Prostate gland (tissue), 2 donors: ENCODE results near the gene WDTC1. TPM values are rescaled to one million over a fixed set of nuclear protein-coding genes. Genes with fewer than 3 reads are reported as not detected.
"Not testable (repeated sequence)": the region's sequence is repeated elsewhere in the genome, so short reads cannot be mapped to it uniquely, and the experiment has no call there.

Source experiments
- DNase-seq: peaks from one replicate; pipeline ENCODE4 v3.0.0-alpha.2; 2019; ENCODE audit warnings: low spot score
- H3K27ac ChIP-seq, 2 donors: fragments of 200-600 bp; sonication (generic); 2 replicates each; pipeline ENCODE4 v1.5.1; 2017 to 2019
- H3K27me3 ChIP-seq: fragments of 200-600 bp; sonication (generic); replicated peaks from 2 replicates; pipeline ENCODE4 v1.5.1; 2019; ENCODE audit not compliant: insufficient read depth
- H3K36me3 ChIP-seq, 2 donors: fragments of 200-600 bp; sonication (generic); 1 replicate in 1 of 2; 2 replicates in 1 of 2; pipeline versions ENCODE4 v1.5.1 to v1.8.1; 2017 to 2019
- H3K4me1 ChIP-seq: fragments of 200-600 bp; sonication (generic); replicated peaks from 2 replicates; pipeline ENCODE4 v1.5.1; 2019
- H3K4me3 ChIP-seq, 2 donors: fragments of 200-600 bp; sonication (generic); 2 replicates each; pipeline ENCODE4 v1.5.1; 2017 to 2019
- H3K9me3 ChIP-seq: fragments of 200-600 bp; sonication (generic); 2 replicates; pipeline ENCODE4 v1.5.1; 2017
- POLR2A ChIP-seq: fragments of 450-650 bp; IDR thresholded peaks from one replicate; pipeline ENCODE4 v1.6.1; 2016; ENCODE audit warnings: antibody characterized with exemption, mild to moderate bottlenecking
- POLR2AphosphoS5 ChIP-seq: sonication (generic); formaldehyde crosslinking; IDR thresholded peaks from one replicate; pipeline ENCODE4 v1.6.1; 2017; ENCODE audit warnings: antibody characterized with exemption
- WGBS: methylation state at CpG from one replicate; pipeline ENCODE4 v1.1.5; 2018; 5-methylcytosine and 5-hydroxymethylcytosine counted together
- intact Hi-C: fragments of 100-400 bp; cut with DNase I; formaldehyde crosslinking; loops from one replicate; pipeline ENCODE4 v1.14.2; 2022
- total RNA-seq, 2 donors: library from RNA; depleted of rRNA; stranded (reverse); fragments of >200 nt; gene quantifications; one replicate each; pipeline ENCODE4 v1.1.0, GENCODE V29; 2016
- TF ChIP-seq, protein P1 (sequence below), 4 experiments: fragments of 200-600 bp in 2 of 4; fragments of 450-650 bp in 2 of 4; sonication (generic) in 2 of 4; IDR thresholded peaks; 1 replicate in 3 of 4; 2 replicates in 1 of 4; pipeline ENCODE4 v1.5.1; 2016 to 2019; ENCODE audit warnings: antibody characterized with exemption in 4 of 4, mild to moderate bottlenecking in 2 of 4, moderate library complexity in 2 of 4

Gene WDTC1
- total RNA-seq = 10 to 100 TPM; 45.1 to 56.1 TPM

DNA sequence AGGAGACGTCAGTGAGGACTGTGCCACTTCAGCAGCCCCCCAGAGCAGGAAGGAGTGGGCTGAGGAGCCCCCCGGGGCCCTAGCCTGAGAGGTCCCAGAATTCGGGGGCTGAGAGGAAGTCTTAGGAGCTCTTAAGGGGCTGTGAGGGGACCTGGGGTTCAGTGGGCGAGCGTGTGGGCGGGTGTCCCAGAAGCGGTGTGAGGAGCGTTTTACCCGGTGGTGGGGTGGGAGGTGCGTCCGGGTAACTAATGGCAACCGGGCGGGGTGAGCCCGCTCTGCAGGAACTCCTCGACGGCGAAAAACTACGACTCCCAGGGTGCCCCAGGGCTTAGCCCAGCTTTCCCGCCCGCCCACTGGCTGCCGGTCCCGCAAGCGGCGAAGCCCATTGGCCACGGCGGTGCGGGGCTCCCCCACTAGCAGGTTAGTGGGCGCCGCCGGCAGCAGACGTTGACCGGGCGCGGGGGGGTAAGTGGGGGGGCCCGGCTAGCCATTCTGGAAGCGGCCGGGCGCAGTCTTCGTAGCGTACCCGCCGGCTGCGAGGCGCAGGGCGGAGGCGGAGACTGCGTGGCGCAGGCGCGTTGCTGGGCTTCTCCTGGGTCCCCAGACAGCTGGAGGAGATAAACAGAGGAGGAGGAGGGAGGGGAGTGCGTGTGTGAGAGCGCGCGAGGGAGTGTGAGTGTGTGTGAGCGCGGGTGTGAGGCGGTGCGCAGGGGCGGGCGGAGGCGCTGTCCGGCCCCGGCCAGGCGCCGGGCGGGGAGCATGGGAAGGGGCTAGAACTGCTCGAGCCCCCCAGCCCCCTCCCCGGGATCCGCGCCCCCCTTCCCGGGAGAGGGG lies at the start of gene WDTC1:
WDTC1 (plus strand) TSS at position 584 of the 834 bp plus-strand sequence. CDS start 26,423 bp downstream, outside the sequence.
- WGBS = 1% methylated on average over 65 of the region's 71 CpGs
- intact Hi-C loops = no loop called here
- DNase-seq = peak; percentile 97

GRCh38 chr1:27184665-27185064 lies 49.8 kb upstream of the WDTC1 start:
- DNase-seq, H3K4me3 ChIP-seq, intact Hi-C loops, H3K4me1 ChIP-seq, H3K9me3 ChIP-seq, H3K36me3 ChIP-seq, H3K27me3 ChIP-seq, H3K27ac ChIP-seq: not testable (repeated sequence)
- WGBS = 83% methylated on average over 3 of the region's 3 CpGs

More for the DNA sequence above, at the start of gene WDTC1:
- Histone ChIP-seq H3K36me3 (no peaks in the 10 kb centered on the region), H3K27me3 (no peaks in the 10 kb centered on the region), H3K9me3 (no peaks in the 10 kb centered on the region), H3K4me3 (peak within 1 kb of the TSS; percentile 94 to 99), H3K27ac (peak within 1 kb of the TSS; percentile 82 to 90), H3K4me1 (no peaks in the 10 kb centered on the region)
- TF ChIP-seq POLR2A (peak; percentile 85), POLR2AphosphoS5 (peak; percentile 92)
- TF ChIP-seq, protein P1, sequence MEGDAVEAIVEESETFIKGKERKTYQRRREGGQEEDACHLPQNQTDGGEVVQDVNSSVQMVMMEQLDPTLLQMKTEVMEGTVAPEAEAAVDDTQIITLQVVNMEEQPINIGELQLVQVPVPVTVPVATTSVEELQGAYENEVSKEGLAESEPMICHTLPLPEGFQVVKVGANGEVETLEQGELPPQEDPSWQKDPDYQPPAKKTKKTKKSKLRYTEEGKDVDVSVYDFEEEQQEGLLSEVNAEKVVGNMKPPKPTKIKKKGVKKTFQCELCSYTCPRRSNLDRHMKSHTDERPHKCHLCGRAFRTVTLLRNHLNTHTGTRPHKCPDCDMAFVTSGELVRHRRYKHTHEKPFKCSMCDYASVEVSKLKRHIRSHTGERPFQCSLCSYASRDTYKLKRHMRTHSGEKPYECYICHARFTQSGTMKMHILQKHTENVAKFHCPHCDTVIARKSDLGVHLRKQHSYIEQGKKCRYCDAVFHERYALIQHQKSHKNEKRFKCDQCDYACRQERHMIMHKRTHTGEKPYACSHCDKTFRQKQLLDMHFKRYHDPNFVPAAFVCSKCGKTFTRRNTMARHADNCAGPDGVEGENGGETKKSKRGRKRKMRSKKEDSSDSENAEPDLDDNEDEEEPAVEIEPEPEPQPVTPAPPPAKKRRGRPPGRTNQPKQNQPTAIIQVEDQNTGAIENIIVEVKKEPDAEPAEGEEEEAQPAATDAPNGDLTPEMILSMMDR (IDR thresholded peaks at IDR 0.05) = peak in 2 of 4 experiments; percentile 7 to 29

- H3K27ac ChIP-seq = no peak overlapping the region
- H3K4me3 ChIP-seq = no peak overlapping the region
- no peaks in the 10 kb centered on the region for H3K9me3 ChIP-seq
- WGBS = 79% methylated on average over 8 of the region's 8 CpGs
- H3K4me1 ChIP-seq = no peaks in the 10 kb centered on the region
- TF ChIP-seq, protein P1 (IDR thresholded peaks at IDR 0.05) = no peak
- TF ChIP-seq POLR2AphosphoS5 (no peak), POLR2A (no peak)
- intact Hi-C loops = no loop called here
- no peak for DNase-seq
- no peaks in the 10 kb centered on the region for H3K27me3 ChIP-seq
- no peaks in the 10 kb centered on the region for H3K36me3 ChIP-seq
Observed at GRCh38 chr1:27192039-27192529, 42.3 kb upstream of the WDTC1 start.

DNA sequence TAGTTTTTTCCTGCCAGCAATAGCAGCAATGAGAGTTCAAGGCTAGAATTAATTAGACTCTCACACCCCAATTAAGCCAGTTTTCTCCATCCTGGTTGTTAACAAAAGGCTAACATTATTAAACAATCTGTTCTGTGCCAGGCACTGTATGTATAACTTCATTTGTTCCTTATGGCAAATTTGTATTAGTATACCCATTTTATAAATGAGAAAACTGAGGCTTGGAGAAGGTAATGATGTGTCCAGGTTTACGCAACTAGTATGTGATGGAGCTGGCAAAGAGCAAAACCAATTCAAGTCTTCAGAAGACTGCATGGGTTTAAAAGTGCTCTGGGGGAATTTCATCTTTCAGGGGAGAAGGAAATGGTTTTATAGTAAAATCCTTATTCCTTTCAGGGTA lies 41.2 kb upstream of the WDTC1 start:
- Histone ChIP-seq H3K36me3 (no peaks in the 10 kb centered on the region), H3K4me1 (no peaks in the 10 kb centered on the region), H3K27ac (no peak overlapping the region), H3K27me3 (no peaks in the 10 kb centered on the region), H3K9me3 (no peaks in the 10 kb centered on the region), H3K4me3 (no peak overlapping the region)
- WGBS = 100% methylated on average over 1 of the region's 1 CpG
- DNase-seq = no peak
- intact Hi-C loops = no loop called here
- TF ChIP-seq, protein P1 (IDR thresholded peaks at IDR 0.05) = no peak
- TF ChIP-seq POLR2AphosphoS5 (no peak), POLR2A (no peak)

GRCh38 chr1:27201295-27201694 lies 33.1 kb upstream of the WDTC1 start:
- 94% methylated on average over 24 of the region's 24 CpGs for WGBS
- TF ChIP-seq POLR2AphosphoS5 = no peak
- TF ChIP-seq, protein P1 (IDR thresholded peaks at IDR 0.05) = no peak
- no peak for TF ChIP-seq POLR2A
- Histone ChIP-seq H3K4me1 (no peaks in the 10 kb centered on the region), H3K4me3 (no peak overlapping the region), H3K27ac (no peak overlapping the region), H3K27me3 (no peaks in the 10 kb centered on the region), H3K36me3 (no peaks in the 10 kb centered on the region), H3K9me3 (no peaks in the 10 kb centered on the region)
- DNase-seq = no peak
- intact Hi-C loops = no loop called here
